ENCODE data around the gene ZKSCAN5. TPM values are rescaled to one million over a fixed set of nuclear protein-coding genes. Genes with fewer than 3 reads are reported as not detected.
A peak's percentile ranks its signal among the peaks of the same experiment; 100 is the strongest.

The ZKSCAN5 gene
- 10 to 100 TPM; 13.9 TPM for total RNA-seq

DNA sequence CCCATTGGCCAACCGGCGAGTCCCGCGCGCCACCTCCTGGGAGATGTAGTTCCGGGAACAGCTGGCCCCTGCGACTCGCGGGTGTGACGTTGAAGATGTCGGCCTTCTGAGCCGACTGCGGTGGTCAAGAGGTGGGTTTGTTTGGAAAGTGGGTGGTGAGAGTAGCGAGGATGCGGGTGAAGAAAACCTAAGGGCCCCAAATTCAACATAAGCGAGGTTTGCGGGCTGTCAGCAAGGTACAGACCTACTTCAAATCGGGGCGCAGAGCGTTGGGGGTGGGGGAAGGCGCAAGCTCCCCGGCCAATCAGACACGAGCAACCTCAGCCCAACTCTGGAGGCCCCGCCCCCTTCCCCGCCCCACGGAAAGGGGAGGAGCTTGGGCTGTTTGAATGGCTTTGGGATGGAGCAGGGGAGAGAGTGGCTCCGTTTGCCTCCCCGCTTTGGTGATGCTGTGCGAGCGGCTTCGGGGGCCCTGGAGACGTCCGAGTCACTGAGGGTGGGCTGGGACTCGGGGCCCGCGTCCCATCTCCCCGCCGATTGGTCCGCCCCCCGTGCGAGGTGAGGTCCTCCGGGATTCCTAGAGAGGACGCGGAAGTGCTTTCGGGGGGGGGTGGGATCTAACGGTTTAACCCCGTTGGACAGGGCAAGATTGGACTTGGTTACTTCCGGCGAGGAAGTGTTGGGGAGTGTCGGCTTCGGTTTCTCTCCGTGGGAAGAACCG is at the start of gene ZKSCAN5:
TSS of gene ZKSCAN5 (plus strand) at position 60 of the 721 bp plus-strand sequence. CDS start 1,383 bp downstream, outside the sequence.
- ChIA-PET POLR2A (interaction anchor here (0.6 to 2.5 kb wide), 14 partner anchors 8 to 924 kb away, joined by 3 to 23 read pairs (median 4); partner anchors contain the start of genes ATP5MF, ZCWPW1, ZNF655 and ZSCAN25), CTCF (interaction anchor here (0.7 to 1.4 kb wide), 5 partner anchors 9 to 626 kb away, joined by 3 to 6 read pairs (median 4); partner anchors contain the start of gene TRRAP)
- Mint-ChIP-seq H3K27me3 (ENCODE audit: low read depth) (no peaks in the 10 kb centered on the region), H3K4me1 (ENCODE audit: low read depth) (peaks cover 32% of the 10 kb centered on the region), H3K9me3 (ENCODE audit: insufficient read depth) (no peaks in the 10 kb centered on the region), H3K27ac (peak within 1 kb of the TSS; percentile 95), H3K36me3 (ENCODE audit: low read depth) (peaks cover 36% of the 10 kb centered on the region), H3K4me3 (peak within 1 kb of the TSS; percentile 85)
- ATAC-seq, result peak; percentile 84
- DNase-seq, result peak; percentile 98

DNA sequence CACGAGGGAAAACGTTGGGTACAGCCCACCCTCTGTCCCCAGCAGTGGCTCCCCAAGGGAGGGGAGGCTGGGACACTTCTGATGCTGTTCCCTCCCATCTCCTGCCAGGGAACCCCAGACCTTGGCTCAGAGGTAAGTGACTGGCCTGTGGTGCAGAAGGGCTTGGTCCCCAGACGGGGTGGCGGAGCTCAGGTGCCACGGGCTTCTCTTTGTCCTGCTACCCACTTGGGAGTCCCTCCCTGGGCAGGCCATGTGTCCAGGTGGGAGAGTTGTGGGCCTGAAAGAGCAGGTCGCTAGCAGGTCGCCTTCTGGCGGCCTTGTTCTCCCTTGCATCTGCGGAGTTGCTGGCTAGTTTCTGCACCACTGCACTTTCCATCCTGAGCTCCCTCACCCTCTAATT is 48.6 kb upstream of the ZKSCAN5 start:
- Mint-ChIP-seq H3K4me1 (ENCODE audit: low read depth) (peaks cover 12% of the 10 kb centered on the region), H3K27me3 (ENCODE audit: low read depth) (no peaks in the 10 kb centered on the region), H3K4me3 (no peak overlapping the region), H3K27ac (no peak overlapping the region), H3K9me3 (ENCODE audit: insufficient read depth) (no peaks in the 10 kb centered on the region), H3K36me3 (ENCODE audit: low read depth) (peaks cover 68% of the 10 kb centered on the region)
- ATAC-seq (no peak), DNase-seq (no peak)
- ChIA-PET POLR2A (no interaction called here), CTCF (no interaction called here)

DNA sequence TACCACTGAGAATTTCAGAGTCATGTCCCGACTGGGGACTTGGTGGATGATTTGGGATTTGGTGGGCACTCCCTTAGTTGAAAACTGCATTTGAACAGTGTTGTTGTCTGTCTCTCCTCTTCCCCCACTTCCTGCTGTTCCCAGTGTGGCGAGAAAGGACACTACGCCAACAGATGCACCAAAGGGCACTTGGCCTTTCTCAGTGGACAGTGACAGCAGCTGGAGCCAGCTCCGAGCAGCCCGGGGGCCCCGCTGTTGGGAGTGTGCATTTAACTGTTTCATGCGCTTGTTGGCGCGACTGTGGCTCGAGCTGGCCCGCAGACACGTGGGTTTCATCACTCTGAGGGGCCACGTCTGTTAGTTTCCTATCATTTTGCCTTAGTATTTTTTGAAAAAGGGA is 48.2 kb upstream of the ZKSCAN5 start:
- H3K4me1 Mint-ChIP-seq (ENCODE audit: low read depth), result peaks cover 12% of the 10 kb centered on the region
- no peak overlapping the region for H3K27ac Mint-ChIP-seq
- ATAC-seq (no peak), DNase-seq (no peak)
- ChIA-PET POLR2A (no interaction called here), CTCF (no interaction called here)
- H3K9me3 Mint-ChIP-seq (ENCODE audit: insufficient read depth), result no peaks in the 10 kb centered on the region
- H3K36me3 Mint-ChIP-seq (ENCODE audit: low read depth), result peaks cover 66% of the 10 kb centered on the region
- no peak overlapping the region for H3K4me3 Mint-ChIP-seq
- no peaks in the 10 kb centered on the region for H3K27me3 Mint-ChIP-seq (ENCODE audit: low read depth)

- no peak for ATAC-seq
- POLR2A ChIA-PET, result no interaction called here
- Mint-ChIP-seq H3K36me3 (ENCODE audit: low read depth) (peaks cover 68% of the 10 kb centered on the region), H3K4me3 (no peak overlapping the region), H3K27ac (peak overlapping the region; percentile 42), H3K9me3 (ENCODE audit: insufficient read depth) (no peaks in the 10 kb centered on the region), H3K4me1 (ENCODE audit: low read depth) (peaks cover 12% of the 10 kb centered on the region), H3K27me3 (ENCODE audit: low read depth) (no peaks in the 10 kb centered on the region)
- no peak for DNase-seq
- CTCF ChIA-PET, result no interaction called here
These were observed 47.3 kb upstream of the ZKSCAN5 start for GRCh38 chr7:99457050-99457649.

DNA sequence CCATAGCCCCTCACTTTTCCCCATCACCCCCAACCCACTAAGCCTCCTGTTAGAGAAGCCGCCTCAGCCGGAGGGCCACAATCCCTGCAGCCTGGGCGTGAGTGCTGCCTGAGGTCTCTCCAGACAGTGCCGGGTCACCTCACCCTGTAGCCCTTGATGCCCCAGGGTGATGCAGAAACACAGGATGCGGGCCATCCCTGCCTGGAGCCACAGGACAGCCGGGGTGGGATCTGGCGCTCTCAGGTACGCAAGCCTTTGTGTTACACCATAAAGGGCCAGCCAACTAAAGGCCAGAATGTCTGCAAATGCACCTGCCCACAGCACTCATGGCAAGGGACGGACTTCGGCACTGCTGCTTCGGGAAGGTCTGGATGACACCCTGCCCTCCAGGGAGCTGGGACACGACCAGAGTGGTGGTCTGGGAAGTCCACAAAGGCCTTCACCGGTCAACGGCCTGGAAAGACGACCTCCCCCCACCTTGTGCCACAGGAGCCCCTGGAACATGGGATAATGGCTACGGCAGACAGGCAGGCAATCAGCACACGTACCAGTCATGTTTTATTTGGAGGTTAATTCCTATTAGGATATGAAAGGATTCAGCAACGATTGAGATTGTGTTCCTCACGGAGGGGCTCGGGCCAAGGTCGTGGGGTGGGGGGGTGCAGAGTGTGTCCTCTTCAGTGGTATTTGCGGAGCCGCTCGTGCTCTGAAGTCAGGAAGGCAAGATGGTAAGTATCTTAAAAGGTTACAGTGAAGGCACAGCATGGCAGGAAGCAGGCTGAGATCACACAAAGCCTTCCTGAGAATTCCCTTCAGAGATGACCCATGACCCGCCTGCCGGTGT is 46.6 kb upstream of the ZKSCAN5 start:
- no peak for DNase-seq
- ChIA-PET CTCF (no interaction called here), POLR2A (no interaction called here)
- Mint-ChIP-seq H3K4me1 (ENCODE audit: low read depth) (peaks cover 15% of the 10 kb centered on the region), H3K27ac (no peak overlapping the region), H3K36me3 (ENCODE audit: low read depth) (peaks cover 67% of the 10 kb centered on the region), H3K27me3 (ENCODE audit: low read depth) (no peaks in the 10 kb centered on the region), H3K4me3 (no peak overlapping the region), H3K9me3 (ENCODE audit: insufficient read depth) (no peaks in the 10 kb centered on the region)
- no peak for ATAC-seq

GRCh38 chr7:99459087-99459486 is 45.4 kb upstream of the ZKSCAN5 start:
- peak overlapping the region; percentile 15 for H3K27ac Mint-ChIP-seq
- H3K27me3 Mint-ChIP-seq (ENCODE audit: low read depth), result no peaks in the 10 kb centered on the region
- H3K4me1 Mint-ChIP-seq (ENCODE audit: low read depth), result peaks cover 23% of the 10 kb centered on the region
- H3K36me3 Mint-ChIP-seq (ENCODE audit: low read depth), result peaks cover 65% of the 10 kb centered on the region
- peak; percentile 65 for ATAC-seq
- ChIA-PET POLR2A (interaction anchor here (0.6 kb wide), 1 partner anchor 616 kb away, joined by 3 read pairs; no protein-coding TSS in a partner anchor), CTCF (interaction anchor here (1.2 to 1.3 kb wide), 2 partner anchors 66 to 99 kb away, joined by 3 to 5 read pairs; partner anchors contain the start of gene ZNF655)
- H3K4me3 Mint-ChIP-seq, result no peak overlapping the region
- no peaks in the 10 kb centered on the region for H3K9me3 Mint-ChIP-seq (ENCODE audit: insufficient read depth)
- peak; percentile 58 for DNase-seq

GRCh38 chr7:99460651-99461050 is 43.8 kb upstream of the ZKSCAN5 start:
- ChIA-PET POLR2A (no interaction called here), CTCF (interaction anchor here (0.8 to 1.4 kb wide), 3 partner anchors 17 to 98 kb away, joined by 3 read pairs; partner anchors contain the start of gene ZNF655)
- ATAC-seq (no peak), DNase-seq (no peak)
- peaks cover 62% of the 10 kb centered on the region for H3K36me3 Mint-ChIP-seq (ENCODE audit: low read depth)
- H3K9me3 Mint-ChIP-seq (ENCODE audit: insufficient read depth), result no peaks in the 10 kb centered on the region
- H3K4me3 Mint-ChIP-seq, result no peak overlapping the region
- no peaks in the 10 kb centered on the region for H3K27me3 Mint-ChIP-seq (ENCODE audit: low read depth)
- H3K4me1 Mint-ChIP-seq (ENCODE audit: low read depth), result peaks cover 34% of the 10 kb centered on the region
- no peak overlapping the region for H3K27ac Mint-ChIP-seq

- ChIA-PET CTCF (interaction anchor here (1.4 kb wide), 1 partner anchor 97 kb away, joined by 3 read pairs; the partner anchor contains the start of gene ZNF655), POLR2A (no interaction called here)
- ATAC-seq, result no peak
- H3K27me3 Mint-ChIP-seq (ENCODE audit: low read depth), result no peaks in the 10 kb centered on the region
- H3K36me3 Mint-ChIP-seq (ENCODE audit: low read depth), result peaks cover 65% of the 10 kb centered on the region
- H3K4me1 Mint-ChIP-seq (ENCODE audit: low read depth), result peaks cover 36% of the 10 kb centered on the region
- no peak overlapping the region for H3K4me3 Mint-ChIP-seq
- DNase-seq, result no peak
- H3K9me3 Mint-ChIP-seq (ENCODE audit: insufficient read depth), result no peaks in the 10 kb centered on the region
- no peak overlapping the region for H3K27ac Mint-ChIP-seq
These were observed 43.2 kb upstream of the ZKSCAN5 start for GRCh38 chr7:99461221-99461620.

GRCh38 chr7:99465421-99465768 is 39.1 kb upstream of the ZKSCAN5 start:
- no peaks in the 10 kb centered on the region for H3K9me3 Mint-ChIP-seq (ENCODE audit: insufficient read depth)
- ATAC-seq (peak; percentile 13), DNase-seq (no peak)
- H3K4me1 Mint-ChIP-seq (ENCODE audit: low read depth), result peaks cover 33% of the 10 kb centered on the region
- no peaks in the 10 kb centered on the region for H3K27me3 Mint-ChIP-seq (ENCODE audit: low read depth)
- H3K27ac Mint-ChIP-seq, result peak overlapping the region; percentile 87
- ChIA-PET CTCF (interaction anchor here (1.0 to 1.2 kb wide), 2 partner anchors 9 to 27 kb away, joined by 3 to 4 read pairs; no protein-coding TSS in a partner anchor), POLR2A (interaction anchor here (1.2 to 2.4 kb wide), 3 partner anchors 40 to 93 kb away, joined by 3 to 8 read pairs (median 7); partner anchors contain the start of genes BUD31, PDAP1 and ZNF655)
- H3K36me3 Mint-ChIP-seq (ENCODE audit: low read depth), result peaks cover 32% of the 10 kb centered on the region
- peak overlapping the region; percentile 77 for H3K4me3 Mint-ChIP-seq

GRCh38 chr7:99468336-99468918 is 36.0 kb upstream of the ZKSCAN5 start:
- Mint-ChIP-seq H3K27ac (no peak overlapping the region), H3K27me3 (ENCODE audit: low read depth) (peaks cover 2% of the 10 kb centered on the region), H3K4me3 (no peak overlapping the region), H3K9me3 (ENCODE audit: insufficient read depth) (no peaks in the 10 kb centered on the region), H3K4me1 (ENCODE audit: low read depth) (peaks cover 34% of the 10 kb centered on the region), H3K36me3 (ENCODE audit: low read depth) (peaks cover 24% of the 10 kb centered on the region)
- ChIA-PET POLR2A (no interaction called here), CTCF (no interaction called here)
- no peak for ATAC-seq
- DNase-seq, result no peak

GRCh38 chr7:99469381-99470065 is 34.9 kb upstream of the ZKSCAN5 start:
- Mint-ChIP-seq H3K4me3 (no peak overlapping the region), H3K9me3 (ENCODE audit: insufficient read depth) (no peaks in the 10 kb centered on the region), H3K27ac (no peak overlapping the region), H3K27me3 (ENCODE audit: low read depth) (peaks cover 2% of the 10 kb centered on the region), H3K4me1 (ENCODE audit: low read depth) (peaks cover 35% of the 10 kb centered on the region), H3K36me3 (ENCODE audit: low read depth) (peaks cover 20% of the 10 kb centered on the region)
- ChIA-PET CTCF (no interaction called here), POLR2A (interaction anchor here (0.6 kb wide), 1 partner anchor 24 kb away, joined by 3 read pairs; no protein-coding TSS in a partner anchor)
- ATAC-seq, result no peak
- DNase-seq, result no peak
